A549 treated with CpdA at 1 μM for 4 hours (cell line): ENCODE data around the gene JAKMIP1. TPM values are rescaled to one million over a fixed set of nuclear protein-coding genes. Genes with fewer than 3 reads are reported as not detected.

ENCODE experiments used
- total RNA-seq: library from RNA; stranded (reverse); fragments of 200-300 nt; extraction: Qiagen RNA extraction; gene quantifications from 5 replicates; pipeline ENCODE4 v1.2.3, GENCODE V29; 2022; ENCODE audit warnings: low read depth

The JAKMIP1 gene
- 0.02 TPM in 1 of 5 replicates, not detected in the others for total RNA-seq

GRCh38 chr4:6200011-6200921 lies at the start of gene JAKMIP1:
Gene JAKMIP1 (minus strand): TSS chr4:6200549. CDS start chr4:6112850, 87,699 bp downstream.

DNA sequence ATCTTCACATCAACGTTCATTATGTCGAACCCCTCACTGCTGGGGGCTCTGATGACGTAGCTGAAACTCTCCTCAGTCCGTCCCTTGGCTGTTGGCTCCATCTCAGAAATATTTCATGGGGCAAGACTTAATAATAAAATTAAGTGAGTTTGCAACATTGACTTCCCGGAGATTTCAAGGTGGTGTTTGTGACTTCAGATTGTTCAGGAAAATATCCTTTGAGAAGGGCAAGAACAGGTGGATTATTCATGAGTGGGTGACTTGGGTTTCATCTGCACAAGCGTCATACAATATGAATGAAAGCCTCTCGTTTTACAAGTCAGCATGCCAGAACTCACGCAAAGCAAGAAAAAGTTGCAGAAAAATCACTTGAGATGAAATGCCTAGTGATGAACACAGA lies 182.0 kb downstream of the JAKMIP1 start, which contains the start of gene C4orf50:
TSS of gene C4orf50 (minus strand) at position 101 of the 400 bp plus-strand sequence.

Other genes starting within 250 kb of the JAKMIP1 start
- not detected in 5 replicates for gene C4orf50, start 182.1 kb downstream of the JAKMIP1 start, total RNA-seq
- gene WFS1, start 69.3 kb upstream of the JAKMIP1 start, total RNA-seq: 14.0 to 18.0 TPM (median 15.0 TPM) in 5 replicates